GM23338 (cell line): ENCODE results near the gene FBXW7. TPM values are rescaled to one million over a fixed set of nuclear protein-coding genes. Genes with fewer than 3 reads are reported as not detected.

ENCODE experiments used
- ATAC-seq: fragments of 200-7000 bp; cut with Tn5 transposase; 3 replicates; pipeline ENCODE4 v1.9.1; 2020
- DNase-seq: peaks from one replicate; pipeline ENCODE4 v3.0.0-alpha.2; 2015; ENCODE audit warnings: low spot score
- H2AFZ ChIP-seq: fragments of 200-600 bp; sonication (generic); 2 replicates; pipeline ENCODE4 v1.8.0; 2016; ENCODE audit warnings: antibody characterized with exemption, mild to moderate bottlenecking, moderate library complexity
- H3F3A ChIP-seq: fragments of 200-600 bp; sonication (generic); replicated peaks from 2 replicates; pipeline ENCODE4 v1.8.0; 2017; ENCODE audit warnings: antibody characterized with exemption, mixed run types, low read depth
- H3K27ac ChIP-seq: fragments of 200-600 bp; sonication (generic); 2 replicates; pipeline ENCODE4 v1.6.1; 2016; ENCODE audit warnings: low read depth
- H3K27me3 ChIP-seq: fragments of 200-600 bp; sonication (generic); 2 replicates; pipeline ENCODE4 v1.8.0; 2016; ENCODE audit warnings: mild to moderate bottlenecking, mixed run types, moderate library complexity; ENCODE audit not compliant: insufficient read depth
- H3K36me3 ChIP-seq: fragments of 200-600 bp; sonication (generic); 2 replicates; pipeline ENCODE4 v1.8.0; 2016; ENCODE audit warnings: mild to moderate bottlenecking; ENCODE audit not compliant: insufficient read depth
- H3K4me1 ChIP-seq: fragments of 200-600 bp; sonication (generic); 2 replicates; pipeline ENCODE4 v1.8.0; 2016; ENCODE audit warnings: mild to moderate bottlenecking, moderate library complexity; ENCODE audit not compliant: insufficient read depth
- H3K4me2 ChIP-seq: fragments of 200-600 bp; sonication (generic); 2 replicates; pipeline ENCODE4 v1.7.1; 2017; ENCODE audit warnings: mixed run types
- H3K4me3 ChIP-seq: fragments of 200-600 bp; sonication (generic); 2 replicates; pipeline ENCODE4 v1.6.1; 2016; ENCODE audit warnings: mixed run types
- H3K79me2 ChIP-seq: fragments of 200-600 bp; sonication (generic); replicated peaks from 2 replicates; pipeline ENCODE4 v1.8.0; 2017; ENCODE audit warnings: mild to moderate bottlenecking; ENCODE audit not compliant: insufficient read depth
- H3K9me2 ChIP-seq: fragments of 200-600 bp; sonication (generic); 2 replicates; pipeline ENCODE4 v1.8.0; 2017; ENCODE audit not compliant: insufficient read depth
- H4K20me1 ChIP-seq: fragments of 200-600 bp; sonication (generic); replicated peaks from 2 replicates; pipeline ENCODE4 v1.8.0; 2017; ENCODE audit warnings: mild to moderate bottlenecking; ENCODE audit not compliant: insufficient read depth
- H3K27ac Mint-ChIP-seq: 2 replicates; pipeline ENCODE4 v1.8.0; 2020; ENCODE audit warnings: inconsistent platforms, mild to moderate bottlenecking, moderate library complexity, mixed read lengths
- H3K27me3 Mint-ChIP-seq: 3 replicates; pipeline ENCODE4 v1.8.0; 2022; ENCODE audit warnings: low read depth, mild to moderate bottlenecking, moderate library complexity, mixed read lengths, inconsistent platforms; ENCODE audit not compliant: insufficient read depth, poor library complexity
- H3K36me3 Mint-ChIP-seq: 3 replicates; pipeline ENCODE4 v1.8.0; 2021; ENCODE audit warnings: low read depth, mild to moderate bottlenecking, inconsistent platforms, moderate library complexity, mixed read lengths
- H3K4me1 Mint-ChIP-seq: 3 replicates; pipeline ENCODE4 v1.8.0; 2020; ENCODE audit warnings: mild to moderate bottlenecking, inconsistent platforms, mixed read lengths
- H3K4me3 Mint-ChIP-seq: 3 replicates; pipeline ENCODE4 v1.8.0; 2021; ENCODE audit warnings: moderate library complexity, mild to moderate bottlenecking, inconsistent platforms, mixed read lengths
- H3K9me3 Mint-ChIP-seq: 3 replicates; pipeline ENCODE4 v1.8.0; 2020; ENCODE audit warnings: moderate library complexity, mild to moderate bottlenecking, inconsistent platforms, mixed read lengths
- CREB1 ChIP-seq: fragments of 250-450 bp; sonication (Bioruptor Pico); IDR thresholded peaks from 2 replicates; pipeline ENCODE4 v1.5.0; 2020; ENCODE audit warnings: low read depth, mild to moderate bottlenecking, moderate library complexity
- CTCF ChIP-seq, 2 experiments: fragments of 200-600 bp in 1 of 2; sonication (generic) in 1 of 2; conservative IDR thresholded peaks; 2 replicates each; pipeline versions ENCODE4 v1.5.1 to v1.6.1; 2016 to 2017; ENCODE audit warnings: antibody characterized with exemption in 2 of 2, low read depth in 2 of 2, mild to moderate bottlenecking in 2 of 2, moderate library complexity in 1 of 2
- EZH2 ChIP-seq: fragments of 200-600 bp; sonication (generic); IDR thresholded peaks from one replicate; pipeline ENCODE4 v1.8.0; 2017; ENCODE audit warnings: antibody characterized with exemption, mild to moderate bottlenecking, low read depth; ENCODE audit not compliant: unreplicated experiment
- EZH2phosphoT487 ChIP-seq: fragments of 200-600 bp; sonication (generic); IDR thresholded peaks from one replicate; pipeline ENCODE4 v1.8.1; 2018; ENCODE audit warnings: antibody characterized with exemption; ENCODE audit not compliant: unreplicated experiment
- JUNB ChIP-seq: IDR thresholded peaks from one replicate; pipeline ENCODE4 v1.6.1; 2016; ENCODE audit warnings: antibody characterized with exemption; ENCODE audit not compliant: unreplicated experiment
- NANOG ChIP-seq: IDR thresholded peaks from 2 replicates; pipeline ENCODE4 v1.6.1; 2016; ENCODE audit warnings: antibody characterized with exemption, borderline replicate concordance
- POLR2AphosphoS5 ChIP-seq: IDR thresholded peaks from 2 replicates; pipeline ENCODE4 v1.6.1; 2016; ENCODE audit warnings: antibody characterized with exemption, low read depth
- STAT1 ChIP-seq: IDR thresholded peaks from one replicate; pipeline ENCODE4 v1.6.1; 2016; ENCODE audit warnings: antibody characterized with exemption; ENCODE audit not compliant: unreplicated experiment
- ZNF114 ChIP-seq: fragments of 250-450 bp; sonication (Bioruptor Pico); IDR thresholded peaks from 2 replicates; pipeline ENCODE4 v1.5.0; 2020; ENCODE audit warnings: mild to moderate bottlenecking, moderate library complexity
- ZNF331 ChIP-seq: fragments of 250-450 bp; sonication (Bioruptor Pico); IDR thresholded peaks from 2 replicates; pipeline ENCODE4 v1.5.0; 2020; ENCODE audit warnings: low read depth, mild to moderate bottlenecking, moderate library complexity
- polyA plus RNA-seq: library from polyadenylated mRNA; unstranded; fragments of >200 nt; fragmentation: Nextera tagmentation; extraction: Ambion mirVana; gene quantifications from 2 replicates; pipeline ENCODE4 v1.2.1, GENCODE V29; 2016
- total RNA-seq: library from RNA; depleted of rRNA; stranded (reverse); fragments of >200 nt; shearing (Covaris generic); gene quantifications from 2 replicates; pipeline ENCODE4 v1.2.3, GENCODE V29; 2014
- TF ChIP-seq, protein P1 (sequence below): IDR thresholded peaks from one replicate; pipeline ENCODE4 v1.6.1; 2018; ENCODE audit warnings: antibody characterized with exemption; ENCODE audit not compliant: unreplicated experiment

The FBXW7 gene
- total and polyA plus RNA-seq, 2 experiments from 2014 or later = 25.8 to 34.7 TPM

GRCh38 chr4:152352622-152353116 is 183.2 kb downstream of the FBXW7 start:
- H4K20me1 ChIP-seq = no peaks in the 10 kb centered on the region
- no peak overlapping the region for H3K27ac ChIP-seq
- ATAC-seq (peak; percentile 88), DNase-seq (peak; percentile 64)
- H3K4me1 ChIP-seq = peaks cover 11% of the 10 kb centered on the region; the same call in 1 of the 2 replicates
- Mint-ChIP-seq H3K4me1 (peaks cover 18% of the 10 kb centered on the region), H3K36me3 (no peaks in the 10 kb centered on the region), H3K4me3 (peak overlapping the region; percentile 4; the same call in 1 of the 3 replicates), H3K27me3 (no peaks in the 10 kb centered on the region), H3K27ac (peak overlapping the region; percentile 37), H3K9me3 (no peaks in the 10 kb centered on the region)
- no peak overlapping the region for H2AFZ ChIP-seq
- peak overlapping the region; percentile 13; the same call in 1 of the 2 replicates for H3K4me2 ChIP-seq
- H3F3A ChIP-seq = no peaks in the 10 kb centered on the region
- H3K36me3 ChIP-seq = no peaks in the 10 kb centered on the region
- no peaks in the 10 kb centered on the region for H3K79me2 ChIP-seq
- H3K9me2 ChIP-seq = no peaks in the 10 kb centered on the region
- H3K27me3 ChIP-seq = no peaks in the 10 kb centered on the region
- TF ChIP-seq ZNF331 (CRISPR knock-in tag) (no peak), POLR2AphosphoS5 (no peak), NANOG (no peak), CTCF (conservative IDR thresholded peaks at IDR 0.05; ENCODE audit: low read depth in 2 of 2) (0 out of 4 replicates have a peak, but pooled peaks of 1 of the 2 experiments have one; percentile 1)
- no peak overlapping the region for H3K4me3 ChIP-seq

DNA sequence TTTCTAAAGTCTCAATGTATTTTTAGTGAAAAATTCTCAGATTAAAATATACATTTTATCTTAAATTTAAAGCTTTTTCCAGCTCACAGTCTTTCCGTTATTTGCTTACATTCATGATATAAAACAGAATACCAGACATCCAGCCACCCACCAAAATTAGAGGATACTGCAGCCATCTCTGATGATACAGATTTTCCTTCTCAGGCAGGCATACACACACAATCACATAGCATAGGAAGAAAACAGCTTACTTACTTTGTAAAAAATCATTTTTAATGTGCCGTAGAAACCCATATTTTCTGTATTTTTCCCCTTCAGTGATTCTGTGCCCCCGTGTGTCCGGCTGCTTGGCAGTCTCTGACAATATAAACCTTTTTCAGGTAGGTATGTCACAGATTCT is 183.7 kb downstream of the FBXW7 start:
- Histone ChIP-seq H3K27ac (no peak overlapping the region), H3K27me3 (no peaks in the 10 kb centered on the region), H3K4me2 (peak overlapping the region; percentile 13; the same call in 1 of the 2 replicates), H3K36me3 (no peaks in the 10 kb centered on the region), H3K4me1 (peaks cover 15% of the 10 kb centered on the region; the same call in 1 of the 2 replicates), H2AFZ (no peak overlapping the region), H3K9me2 (no peaks in the 10 kb centered on the region), H4K20me1 (no peaks in the 10 kb centered on the region), H3K79me2 (no peaks in the 10 kb centered on the region), H3K4me3 (no peak overlapping the region), H3F3A (no peaks in the 10 kb centered on the region)
- no peak for TF ChIP-seq EZH2phosphoT487
- H3K4me1 Mint-ChIP-seq = peaks cover 18% of the 10 kb centered on the region
- peak overlapping the region; percentile 4; the same call in 1 of the 3 replicates for H3K4me3 Mint-ChIP-seq
- H3K9me3 Mint-ChIP-seq = no peaks in the 10 kb centered on the region
- ATAC-seq (no peak), DNase-seq (no peak)
- H3K36me3 Mint-ChIP-seq = no peaks in the 10 kb centered on the region
- no peaks in the 10 kb centered on the region for H3K27me3 Mint-ChIP-seq
- peak overlapping the region; percentile 37 for H3K27ac Mint-ChIP-seq

DNA sequence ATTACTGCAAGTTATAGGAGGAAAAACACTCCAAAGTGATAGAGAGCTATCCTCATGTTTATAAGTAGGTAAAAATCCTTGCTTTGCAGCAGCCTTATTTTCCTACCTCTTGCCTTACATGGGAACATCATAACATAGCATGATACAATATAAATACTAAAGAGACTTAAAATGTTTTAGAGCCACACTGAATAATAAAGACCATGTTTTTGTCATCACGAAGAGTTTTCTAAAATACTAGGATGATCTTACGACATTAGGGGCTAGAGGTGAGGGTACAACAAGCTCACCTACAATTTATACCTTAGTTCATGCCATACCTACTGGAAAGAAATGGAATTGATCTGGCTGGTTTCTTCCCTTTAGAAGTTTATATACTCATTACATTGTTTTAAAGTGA is 184.8 kb downstream of the FBXW7 start:
- H3K4me1 Mint-ChIP-seq = peaks cover 20% of the 10 kb centered on the region
- TF ChIP-seq POLR2AphosphoS5 = no peak
- no peak for TF ChIP-seq ZNF114 (CRISPR knock-in tag)
- no peak for TF ChIP-seq EZH2phosphoT487
- no peak for TF ChIP-seq CTCF (conservative IDR thresholded peaks at IDR 0.05; ENCODE audit: low read depth in 2 of 2)
- TF ChIP-seq ZNF331 (CRISPR knock-in tag) = no peak
- TF ChIP-seq, protein P1, sequence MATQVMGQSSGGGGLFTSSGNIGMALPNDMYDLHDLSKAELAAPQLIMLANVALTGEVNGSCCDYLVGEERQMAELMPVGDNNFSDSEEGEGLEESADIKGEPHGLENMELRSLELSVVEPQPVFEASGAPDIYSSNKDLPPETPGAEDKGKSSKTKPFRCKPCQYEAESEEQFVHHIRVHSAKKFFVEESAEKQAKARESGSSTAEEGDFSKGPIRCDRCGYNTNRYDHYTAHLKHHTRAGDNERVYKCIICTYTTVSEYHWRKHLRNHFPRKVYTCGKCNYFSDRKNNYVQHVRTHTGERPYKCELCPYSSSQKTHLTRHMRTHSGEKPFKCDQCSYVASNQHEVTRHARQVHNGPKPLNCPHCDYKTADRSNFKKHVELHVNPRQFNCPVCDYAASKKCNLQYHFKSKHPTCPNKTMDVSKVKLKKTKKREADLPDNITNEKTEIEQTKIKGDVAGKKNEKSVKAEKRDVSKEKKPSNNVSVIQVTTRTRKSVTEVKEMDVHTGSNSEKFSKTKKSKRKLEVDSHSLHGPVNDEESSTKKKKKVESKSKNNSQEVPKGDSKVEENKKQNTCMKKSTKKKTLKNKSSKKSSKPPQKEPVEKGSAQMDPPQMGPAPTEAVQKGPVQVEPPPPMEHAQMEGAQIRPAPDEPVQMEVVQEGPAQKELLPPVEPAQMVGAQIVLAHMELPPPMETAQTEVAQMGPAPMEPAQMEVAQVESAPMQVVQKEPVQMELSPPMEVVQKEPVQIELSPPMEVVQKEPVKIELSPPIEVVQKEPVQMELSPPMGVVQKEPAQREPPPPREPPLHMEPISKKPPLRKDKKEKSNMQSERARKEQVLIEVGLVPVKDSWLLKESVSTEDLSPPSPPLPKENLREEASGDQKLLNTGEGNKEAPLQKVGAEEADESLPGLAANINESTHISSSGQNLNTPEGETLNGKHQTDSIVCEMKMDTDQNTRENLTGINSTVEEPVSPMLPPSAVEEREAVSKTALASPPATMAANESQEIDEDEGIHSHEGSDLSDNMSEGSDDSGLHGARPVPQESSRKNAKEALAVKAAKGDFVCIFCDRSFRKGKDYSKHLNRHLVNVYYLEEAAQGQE = no peak
- TF ChIP-seq JUNB = no peak
- no peak for TF ChIP-seq STAT1
- no peak for TF ChIP-seq CREB1 (CRISPR knock-in tag)
- no peak for TF ChIP-seq NANOG
- no peak for TF ChIP-seq EZH2

More for the DNA sequence above, 184.8 kb downstream of the FBXW7 start:
- Mint-ChIP-seq H3K36me3 (peaks cover 5% of the 10 kb centered on the region; the same call in 1 of the 3 replicates), H3K27ac (no peak overlapping the region), H3K27me3 (no peaks in the 10 kb centered on the region), H3K4me3 (no peak overlapping the region), H3K9me3 (no peaks in the 10 kb centered on the region; the same call in 2 of the 3 replicates)
- no peak overlapping the region for H3K4me3 ChIP-seq
- no peak overlapping the region for H2AFZ ChIP-seq
- ATAC-seq (no peak), DNase-seq (no peak)
- no peaks in the 10 kb centered on the region for H4K20me1 ChIP-seq
- no peaks in the 10 kb centered on the region for H3K27me3 ChIP-seq
- no peaks in the 10 kb centered on the region for H3K9me2 ChIP-seq
- H3F3A ChIP-seq = no peaks in the 10 kb centered on the region
- no peaks in the 10 kb centered on the region for H3K79me2 ChIP-seq
- no peak overlapping the region for H3K4me2 ChIP-seq
- no peak overlapping the region for H3K27ac ChIP-seq
- peaks cover 13% of the 10 kb centered on the region; the same call in 1 of the 2 replicates for H3K4me1 ChIP-seq
- no peaks in the 10 kb centered on the region for H3K36me3 ChIP-seq
